Epidermal melanocyte (primary cell): Measurements from ENCODE around the gene ANKRD18A.

ENCODE experiments used
- DNase-seq: peaks from one replicate; pipeline ENCODE4 v3.0.0; 2011; ENCODE audit warnings: low spot score; ENCODE audit not compliant: insufficient read length

ANKRD18A gene

GRCh38 chr9:38620483-38621433 is at the start of gene ANKRD18A:
TSS of gene ANKRD18A (minus strand) at chr9:38620596. CDS start at chr9:38620285, 311 bp downstream.
- no peak for DNase-seq

DNA sequence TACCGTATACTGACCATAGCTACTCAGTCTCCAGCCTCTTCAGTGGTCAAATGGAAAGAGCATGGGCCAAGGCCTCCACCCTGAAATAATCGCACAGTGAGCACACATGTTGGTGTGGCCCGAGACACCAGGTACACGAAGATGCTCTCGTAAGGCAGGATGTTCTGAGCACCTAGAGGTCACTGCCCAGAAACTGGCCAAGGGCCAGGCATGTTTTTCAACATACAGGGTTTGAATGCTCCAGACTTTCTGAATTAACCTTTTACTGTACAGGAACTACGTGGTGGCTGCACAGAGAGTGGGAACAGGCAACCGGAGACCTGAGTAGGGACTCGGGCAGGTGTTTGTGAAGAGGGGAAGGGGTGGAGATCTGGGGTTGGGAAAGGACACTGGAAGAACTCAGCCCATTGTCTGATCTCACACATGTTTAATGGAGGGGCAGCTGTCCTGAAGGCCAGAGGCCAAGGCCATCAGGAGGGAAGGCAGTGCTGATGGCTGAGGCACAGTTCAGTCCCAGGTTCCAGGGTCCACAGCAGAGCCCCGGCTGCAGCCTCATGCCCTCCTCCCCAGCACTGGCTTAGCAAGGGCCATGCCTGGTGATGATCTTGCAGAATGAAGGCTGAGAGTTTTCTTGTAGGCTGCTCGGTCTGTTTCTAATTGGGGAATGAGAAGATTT is 48.5 kb upstream of the ANKRD18A start:
- no peak for DNase-seq

DNA sequence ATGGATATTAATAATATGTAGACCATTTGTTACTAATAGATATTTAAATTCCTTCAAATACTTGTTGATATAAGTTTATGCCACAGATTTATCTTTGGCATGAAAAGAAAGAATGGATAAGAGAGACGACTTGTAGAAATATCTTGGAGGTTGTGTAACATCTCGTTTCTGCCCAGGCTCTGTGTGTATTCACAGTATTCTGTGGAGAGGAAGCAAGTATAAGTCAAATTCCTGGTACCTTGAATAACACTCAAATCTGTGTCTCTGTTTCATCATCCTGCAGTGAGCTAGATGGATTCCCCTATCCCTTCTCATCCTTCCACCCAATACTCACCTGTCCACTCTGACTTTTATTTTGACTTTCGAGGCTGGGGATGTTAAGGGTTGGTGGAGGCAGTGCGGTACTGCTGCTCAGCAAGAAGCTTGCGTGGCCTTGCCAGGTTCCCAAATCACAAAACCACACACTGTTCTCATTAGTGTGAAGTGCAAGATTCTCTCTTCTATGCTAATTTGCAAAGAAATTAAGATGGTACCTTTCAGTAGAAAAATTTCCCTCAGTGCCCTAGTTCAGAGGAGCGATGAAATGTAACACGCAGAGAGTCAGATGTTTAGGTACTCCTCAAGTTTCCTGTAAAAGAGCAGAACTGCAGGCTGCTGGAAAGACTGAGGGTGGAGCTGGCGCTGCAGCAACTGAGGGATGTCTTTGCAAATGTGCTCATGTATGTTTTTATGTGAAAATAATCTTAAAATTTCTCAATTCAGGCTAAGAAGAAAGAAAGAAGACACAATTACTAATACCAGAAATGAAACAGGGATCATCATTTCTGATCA is 42.6 kb upstream of the ANKRD18A start:
- no peak for DNase-seq

- DNase-seq = no peak
These were observed 39.1 kb upstream of the ANKRD18A start for GRCh38 chr9:38659538-38659937.

GRCh38 chr9:38656896-38657295 is 36.5 kb upstream of the ANKRD18A start:
- no peak for DNase-seq

DNA sequence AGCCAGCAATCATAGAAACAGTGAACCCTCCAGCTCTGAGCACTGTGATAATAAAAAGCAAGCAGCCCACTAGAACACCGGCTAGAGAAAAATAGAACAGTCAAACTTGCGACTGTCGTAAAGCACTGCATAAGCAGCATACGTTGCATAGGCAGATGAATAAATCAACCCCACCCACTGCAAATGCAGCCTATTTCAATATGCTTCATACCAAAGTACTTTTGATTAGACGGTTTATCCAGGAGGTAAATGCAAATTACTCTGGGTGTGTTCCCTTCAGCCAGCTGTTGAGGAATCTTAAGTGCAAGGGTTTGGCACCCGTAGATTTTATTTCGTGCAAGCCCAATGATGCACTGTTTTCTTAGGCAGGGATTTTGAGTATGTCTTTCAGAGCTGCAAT is 32.1 kb upstream of the ANKRD18A start:
- DNase-seq = no peak

GRCh38 chr9:38652044-38652443 is 31.6 kb upstream of the ANKRD18A start:
- no peak for DNase-seq

- no peak for DNase-seq
These were observed 31.1 kb upstream of the ANKRD18A start for GRCh38 chr9:38651400-38652042.

- DNase-seq = no peak
These were observed 30.2 kb upstream of the ANKRD18A start for GRCh38 chr9:38650564-38650963.

- no peak for DNase-seq
These were observed 29.5 kb upstream of the ANKRD18A start for GRCh38 chr9:38649731-38650363.

DNA sequence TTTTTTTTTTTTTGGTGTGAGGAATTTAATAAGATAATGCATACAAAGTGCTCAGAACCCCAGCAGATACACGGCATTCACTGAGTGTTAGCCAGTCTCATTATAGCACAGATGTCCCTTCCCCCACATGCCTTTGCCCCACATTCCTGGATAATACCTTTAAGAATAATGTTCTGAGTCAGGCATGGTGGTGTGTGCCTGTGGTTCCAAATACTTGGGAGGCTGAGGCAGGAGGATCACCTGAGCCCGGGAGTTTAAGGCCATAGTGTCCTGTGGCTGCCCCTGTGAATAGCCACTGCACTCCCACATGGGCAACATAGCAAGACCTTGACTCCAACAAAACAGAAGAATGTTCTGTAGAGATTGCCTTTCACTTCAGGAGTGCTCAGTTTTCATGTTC is 24.2 kb upstream of the ANKRD18A start:
- no peak for DNase-seq

DNA sequence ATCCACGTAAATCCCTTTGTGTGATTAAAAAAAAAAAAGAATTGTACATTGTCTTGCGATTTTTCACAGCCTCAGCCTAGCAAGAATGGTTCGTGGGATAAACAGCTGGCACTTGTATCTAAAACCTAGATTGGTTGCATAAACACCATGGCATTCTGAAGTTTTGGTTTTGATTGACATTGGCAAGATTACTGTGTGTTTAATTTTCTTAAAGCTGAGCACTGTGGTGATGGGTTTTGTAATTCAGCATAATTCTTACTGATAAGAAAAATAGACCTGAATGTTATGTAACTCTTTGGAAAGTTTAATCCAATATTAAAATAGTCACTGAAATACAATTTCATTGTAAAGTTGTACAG is 23.4 kb upstream of the ANKRD18A start:
- DNase-seq = no peak

GRCh38 chr9:38642951-38643814 is 22.8 kb upstream of the ANKRD18A start:
- DNase-seq = no peak

GRCh38 chr9:38641985-38642864 is 21.8 kb upstream of the ANKRD18A start:
- no peak for DNase-seq

DNA sequence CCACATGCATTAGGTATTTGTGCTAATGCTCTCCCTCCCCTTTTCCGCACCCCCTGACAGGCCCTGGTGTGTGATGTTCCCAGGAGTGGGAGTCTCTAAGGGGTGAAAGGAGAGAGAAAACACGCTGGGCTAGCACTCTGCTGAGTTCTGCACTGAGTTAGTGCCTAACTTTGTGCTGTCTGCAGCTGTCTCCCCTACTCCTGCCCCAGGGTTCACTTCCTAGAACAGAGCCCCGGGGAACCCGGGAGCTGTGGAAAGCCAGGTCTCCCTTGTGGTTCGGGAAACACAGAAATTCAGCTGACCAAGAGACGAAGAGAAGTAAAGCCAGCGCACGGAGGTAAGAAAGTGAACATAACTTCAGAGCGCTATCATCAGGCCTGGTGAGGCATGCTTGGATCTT is 20.7 kb upstream of the ANKRD18A start:
- DNase-seq = no peak

DNA sequence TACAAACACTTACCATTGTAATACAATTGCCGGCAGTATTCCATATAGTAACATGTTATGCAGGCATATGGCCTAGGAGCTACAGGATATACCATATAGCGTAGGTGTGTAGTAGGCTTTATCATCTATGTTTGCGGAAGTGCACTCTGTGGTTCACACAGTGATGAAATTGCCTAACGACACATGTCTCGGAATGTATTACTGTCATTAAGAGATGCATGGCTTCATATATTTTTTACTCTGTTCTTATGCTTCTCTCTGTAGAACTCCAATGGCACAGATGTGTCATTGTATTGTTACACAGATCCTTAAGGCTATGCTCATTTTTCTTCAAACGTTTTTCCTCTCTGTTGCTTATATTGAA is 19.2 kb upstream of the ANKRD18A start:
- no peak for DNase-seq

DNA sequence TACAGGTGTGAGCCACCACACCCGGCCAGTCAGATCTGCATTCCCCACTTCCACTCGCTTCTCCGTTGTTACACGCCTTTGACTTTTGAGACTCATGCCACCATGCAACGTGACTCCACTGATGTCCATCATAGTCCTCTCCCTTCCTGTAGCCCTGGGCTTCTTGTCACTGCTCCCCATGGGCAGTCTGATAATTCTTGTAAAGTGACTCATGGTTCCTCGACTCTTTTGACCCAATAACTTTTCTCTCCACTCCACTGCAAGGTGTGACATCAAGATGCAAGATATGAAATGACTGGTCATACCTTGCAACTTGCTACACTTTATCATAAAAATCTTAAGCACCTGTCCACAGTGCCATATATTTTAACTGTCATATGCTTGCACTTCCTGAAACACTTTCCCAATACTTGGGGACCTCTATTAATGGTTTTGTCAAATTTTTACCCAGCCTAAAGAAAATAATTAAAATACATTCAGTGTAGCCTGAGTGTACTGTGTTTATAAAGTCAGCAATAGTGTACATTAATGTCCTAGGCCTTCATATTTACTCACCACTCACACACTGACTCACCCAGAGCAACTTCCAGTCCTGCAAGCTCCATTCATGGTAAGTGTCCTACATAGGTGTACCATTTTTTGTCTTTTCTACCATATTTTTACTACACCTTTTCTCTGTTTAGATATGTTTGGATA is 18.6 kb upstream of the ANKRD18A start:
- DNase-seq = no peak

- DNase-seq = no peak
These were observed 13.9 kb upstream of the ANKRD18A start for GRCh38 chr9:38634315-38634714.
